ENCODE measurements around the gene ZNF516. TPM values are rescaled to one million over a fixed set of nuclear protein-coding genes. Genes with fewer than 3 reads are reported as not detected.

ZNF516 gene
- total RNA-seq, 4 donors from 2014 or later: 34.4 to 57.3 (median 39.5) TPM

DNA sequence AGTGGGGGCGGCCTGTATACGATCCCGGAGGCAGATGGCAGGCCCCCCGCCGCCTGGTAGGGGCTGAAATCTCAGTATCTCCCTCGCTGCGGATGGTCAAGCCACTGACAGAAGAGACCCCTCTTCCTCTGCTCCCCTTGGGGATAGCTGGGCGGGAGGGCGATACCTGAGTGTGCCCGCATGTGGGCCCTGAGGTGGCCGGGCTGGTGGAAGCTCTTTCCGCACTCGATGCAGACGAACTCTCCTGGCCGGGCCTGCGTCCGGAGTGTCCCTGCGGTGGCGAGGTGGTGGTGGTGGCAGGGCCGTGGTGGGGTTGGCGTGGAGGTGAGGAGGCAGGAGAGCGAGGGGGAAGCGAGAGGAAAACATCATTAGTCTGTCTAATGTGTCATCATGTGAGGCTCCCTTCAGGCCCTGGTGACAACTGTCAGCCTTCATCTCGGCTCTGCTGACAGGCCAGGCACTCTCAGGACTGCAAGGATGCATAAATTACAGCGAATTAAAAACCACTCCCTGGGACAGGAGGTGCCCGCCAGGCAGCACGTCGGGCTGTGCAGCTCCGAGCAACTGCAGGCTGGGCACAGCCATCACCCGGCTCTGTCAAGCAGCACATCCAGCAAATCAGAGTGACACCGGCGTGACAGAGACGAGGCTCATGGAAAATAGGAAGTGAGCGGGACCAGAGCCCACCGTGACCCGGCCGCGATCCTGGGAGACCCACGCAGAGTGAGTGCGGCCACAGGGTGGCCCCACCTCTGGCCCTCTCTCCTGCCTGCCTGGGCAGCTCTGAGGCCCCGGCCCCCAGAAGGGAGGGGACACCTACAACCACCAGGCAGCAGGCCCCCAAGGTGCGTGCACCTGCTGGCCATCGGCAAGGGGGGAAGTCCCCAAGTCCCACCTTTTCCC, 123.5 kb downstream of the ZNF516 start:
- 91 to 94% methylated on average over 40 to 43 of the region's 43 CpGs for WGBS, 2 donors
- TF ChIP-seq POLR2A (IDR thresholded peaks at IDR 0.05): no peak
- intact Hi-C loops (cut with DNase I; ENCODE audit: low total_unique reads): no loop called here
- H3K4me3 ChIP-seq (ENCODE audit: low read depth, poor library complexity, severe bottlenecking): no peak overlapping the region
- peak in 1 of 2 donors; percentile 83 for DNase-seq (ENCODE audit: low spot score in 2 of 2)

DNA sequence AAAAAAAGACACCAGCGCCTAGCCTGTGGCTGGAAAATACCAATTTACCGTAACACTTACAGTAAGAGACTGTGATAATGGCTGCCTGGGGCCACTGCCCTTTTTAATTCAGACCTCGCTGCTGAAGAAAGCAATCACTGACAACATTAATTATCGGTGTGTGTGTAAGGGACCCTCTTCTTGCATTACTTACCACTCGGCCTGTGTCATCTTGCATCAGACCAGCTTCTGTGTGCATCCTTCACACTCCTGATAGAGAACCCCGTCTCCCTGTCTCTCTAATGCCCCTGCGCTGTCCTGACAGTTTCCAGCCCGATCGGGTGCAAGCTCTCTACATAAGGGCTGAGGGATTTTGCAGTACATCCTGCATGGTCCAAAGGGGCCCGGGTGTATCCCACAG, 124.4 kb downstream of the ZNF516 start:
- intact Hi-C loops (cut with DNase I; ENCODE audit: low total_unique reads): no loop called here
- peak in 1 of 2 donors; percentile 42 for DNase-seq (ENCODE audit: low spot score in 2 of 2)
- WGBS, 2 donors: 94 to 97% methylated on average over 10 of the region's 10 CpGs
- no peak for TF ChIP-seq POLR2A (IDR thresholded peaks at IDR 0.05)
- TF ChIP-seq, protein P1, sequence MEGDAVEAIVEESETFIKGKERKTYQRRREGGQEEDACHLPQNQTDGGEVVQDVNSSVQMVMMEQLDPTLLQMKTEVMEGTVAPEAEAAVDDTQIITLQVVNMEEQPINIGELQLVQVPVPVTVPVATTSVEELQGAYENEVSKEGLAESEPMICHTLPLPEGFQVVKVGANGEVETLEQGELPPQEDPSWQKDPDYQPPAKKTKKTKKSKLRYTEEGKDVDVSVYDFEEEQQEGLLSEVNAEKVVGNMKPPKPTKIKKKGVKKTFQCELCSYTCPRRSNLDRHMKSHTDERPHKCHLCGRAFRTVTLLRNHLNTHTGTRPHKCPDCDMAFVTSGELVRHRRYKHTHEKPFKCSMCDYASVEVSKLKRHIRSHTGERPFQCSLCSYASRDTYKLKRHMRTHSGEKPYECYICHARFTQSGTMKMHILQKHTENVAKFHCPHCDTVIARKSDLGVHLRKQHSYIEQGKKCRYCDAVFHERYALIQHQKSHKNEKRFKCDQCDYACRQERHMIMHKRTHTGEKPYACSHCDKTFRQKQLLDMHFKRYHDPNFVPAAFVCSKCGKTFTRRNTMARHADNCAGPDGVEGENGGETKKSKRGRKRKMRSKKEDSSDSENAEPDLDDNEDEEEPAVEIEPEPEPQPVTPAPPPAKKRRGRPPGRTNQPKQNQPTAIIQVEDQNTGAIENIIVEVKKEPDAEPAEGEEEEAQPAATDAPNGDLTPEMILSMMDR (IDR thresholded peaks at IDR 0.05): no peak
- H3K4me3 ChIP-seq (ENCODE audit: low read depth, poor library complexity, severe bottlenecking): no peak overlapping the region

GRCh38 chr18:76370201-76370600, 124.8 kb downstream of the ZNF516 start:
- 94% methylated on average over 12 of the region's 12 CpGs for WGBS, 2 donors
- DNase-seq (ENCODE audit: low spot score in 2 of 2): peak in 1 of 2 donors; percentile 54
- TF ChIP-seq POLR2A (IDR thresholded peaks at IDR 0.05): no peak
- TF ChIP-seq, protein P1 (IDR thresholded peaks at IDR 0.05): no peak
- H3K4me3 ChIP-seq (ENCODE audit: low read depth, poor library complexity, severe bottlenecking): no peak overlapping the region
- intact Hi-C loops (cut with DNase I; ENCODE audit: low total_unique reads): no loop called here

- no peak for TF ChIP-seq POLR2A (IDR thresholded peaks at IDR 0.05)
- TF ChIP-seq, protein P1 (IDR thresholded peaks at IDR 0.05): no peak
- H3K4me3 ChIP-seq (ENCODE audit: low read depth, poor library complexity, severe bottlenecking): no peak overlapping the region
- WGBS, 2 donors: 93 to 94% methylated on average over 11 of the region's 11 CpGs
- peak in 1 of 2 donors; percentile 42 for DNase-seq (ENCODE audit: low spot score in 2 of 2)
- intact Hi-C loops (cut with DNase I; ENCODE audit: low total_unique reads): no loop called here
These were observed 125.3 kb downstream of the ZNF516 start for GRCh38 chr18:76369791-76370190.

GRCh38 chr18:76368976-76369375, 126.1 kb downstream of the ZNF516 start:
- peak in 1 of 2 donors; percentile 74 for DNase-seq (ENCODE audit: low spot score in 2 of 2)
- 84 to 90% methylated on average over 5 of the region's 5 CpGs for WGBS, 2 donors
- no peak overlapping the region for H3K4me3 ChIP-seq (ENCODE audit: low read depth, poor library complexity, severe bottlenecking)
- TF ChIP-seq, protein P1 (IDR thresholded peaks at IDR 0.05): no peak
- TF ChIP-seq POLR2A (IDR thresholded peaks at IDR 0.05): no peak
- intact Hi-C loops (cut with DNase I; ENCODE audit: low total_unique reads): no loop called here

DNA sequence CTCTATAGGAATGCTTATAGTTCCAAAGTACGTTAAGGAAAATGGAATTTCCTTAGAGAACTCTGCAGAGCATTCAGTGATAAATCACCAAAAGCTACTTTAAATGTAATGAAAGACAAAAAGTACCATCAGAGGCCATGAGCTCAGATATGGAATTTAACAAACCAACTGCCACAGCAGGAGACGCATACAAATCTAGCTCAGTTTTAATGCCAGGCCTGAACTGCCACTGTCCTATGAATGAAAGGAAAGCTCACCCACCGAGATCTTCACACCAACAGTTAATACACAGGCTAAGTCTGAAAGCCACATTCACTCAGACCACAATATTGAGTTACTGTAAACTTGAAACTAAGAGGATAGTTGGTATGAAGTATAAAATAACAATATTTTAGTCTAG, 126.8 kb downstream of the ZNF516 start:
- TF ChIP-seq POLR2A (IDR thresholded peaks at IDR 0.05): no peak
- TF ChIP-seq, protein P1 (IDR thresholded peaks at IDR 0.05): no peak
- H3K4me3 ChIP-seq (ENCODE audit: low read depth, poor library complexity, severe bottlenecking): no peak overlapping the region
- no peak for DNase-seq (ENCODE audit: low spot score in 2 of 2)
- WGBS, 2 donors: 81 to 87% methylated on average over 3 of the region's 3 CpGs
- intact Hi-C loops (cut with DNase I; ENCODE audit: low total_unique reads): no loop called here
